ENCODE measurements around the gene SOWAHA. TPM values are rescaled to one million over a fixed set of nuclear protein-coding genes. Genes with fewer than 3 reads are reported as not detected.

SOWAHA gene
- not detected in 2 replicates for total RNA-seq (2014; rRNA removed; shearing (Covaris generic))
- not detected in 2 replicates for polyA plus RNA-seq (2016; fragmentation: Nextera tagmentation; extraction: Ambion mirVana)

GRCh38 chr5:132812781-132813598, at the start of gene SOWAHA:
TSS of gene SOWAHA (plus strand) at chr5:132813302. CDS start at chr5:132813622, 320 bp downstream.
- peaks cover 8% of the 10 kb centered on the region; the same call in 1 of the 2 replicates for H3K4me1 ChIP-seq (ENCODE audit: insufficient read depth)
- no peak within 1 kb of the TSS for H3K9ac ChIP-seq
- TF ChIP-seq EZH2phosphoT487 (IDR thresholded peaks at IDR 0.05; ENCODE audit: insufficient read depth, low read depth) (peak; percentile 76; the same call in 1 of the 2 replicates), EZH2 (IDR thresholded peaks at IDR 0.05; ENCODE audit: insufficient read depth, poor library complexity, severe bottlenecking) (peak; percentile 98)
- peak within 1 kb of the TSS; percentile 38 for H3K4me2 ChIP-seq (ENCODE audit: unreplicated experiment)
- no peaks in the 10 kb centered on the region for H3K36me3 ChIP-seq (ENCODE audit: low read depth)
- no peaks in the 10 kb centered on the region for H3K79me2 ChIP-seq (ENCODE audit: insufficient read depth)
- peaks cover 10% of the 10 kb centered on the region for H3F3A ChIP-seq (ENCODE audit: insufficient read depth)
- H2AFZ ChIP-seq: peak within 1 kb of the TSS; percentile 63
- no peaks in the 10 kb centered on the region for H4K20me1 ChIP-seq (ENCODE audit: insufficient read depth)
- WGBS, 2 experiments (ENCODE audit: low coverage in 1 of 2, low lambda C conversion rate in 2 of 2, missing lambda C conversion rate in 2 of 2): 13 to 28% methylated on average over 19 to 45 of the region's 68 CpGs
- no peak for DNase-seq
- H3K4me3 ChIP-seq: peak within 1 kb of the TSS; percentile 54
- H3K27ac ChIP-seq: no peak within 1 kb of the TSS
- peaks cover 23% of the 10 kb centered on the region for H3K27me3 ChIP-seq (replicated peaks; ENCODE audit: insufficient read depth)
- no peaks in the 10 kb centered on the region for H3K9me2 ChIP-seq (ENCODE audit: insufficient read depth)
- H3K9me3 ChIP-seq (ENCODE audit: low read depth): no peaks in the 10 kb centered on the region
- in situ Hi-C loops (cut with MboI): loop anchor here (25.0 kb wide), 1 partner anchor 426 kb away; no protein-coding TSS in a partner anchor

GRCh38 chr5:132764051-132764450, 49.1 kb upstream of the SOWAHA start:
- Histone ChIP-seq H3F3A (ENCODE audit: insufficient read depth) (peaks cover 16% of the 10 kb centered on the region), H3K79me2 (ENCODE audit: insufficient read depth) (peaks cover 34% of the 10 kb centered on the region), H3K27me3 (replicated peaks; ENCODE audit: insufficient read depth) (no peaks in the 10 kb centered on the region), H2AFZ (no peak overlapping the region), H3K9me3 (ENCODE audit: low read depth) (no peaks in the 10 kb centered on the region), H3K36me3 (ENCODE audit: low read depth) (no peaks in the 10 kb centered on the region), H3K9ac (no peak overlapping the region), H3K9me2 (ENCODE audit: insufficient read depth) (no peaks in the 10 kb centered on the region), H3K4me1 (ENCODE audit: insufficient read depth) (peaks cover 12% of the 10 kb centered on the region), H3K4me2 (ENCODE audit: unreplicated experiment) (no peak overlapping the region), H3K4me3 (no peak overlapping the region), H4K20me1 (ENCODE audit: insufficient read depth) (peaks cover 4% of the 10 kb centered on the region; the same call in 1 of the 2 replicates), H3K27ac (no peak overlapping the region)
- TF ChIP-seq EZH2 (IDR thresholded peaks at IDR 0.05; ENCODE audit: insufficient read depth, poor library complexity, severe bottlenecking) (no peak), EZH2phosphoT487 (IDR thresholded peaks at IDR 0.05; ENCODE audit: insufficient read depth, low read depth) (no peak)
- 98 to 100% methylated on average over 8 to 10 of the region's 10 CpGs for WGBS, 2 experiments (ENCODE audit: low coverage in 1 of 2, low lambda C conversion rate in 2 of 2, missing lambda C conversion rate in 2 of 2)
- DNase-seq: no peak
- in situ Hi-C loops (cut with MboI): no loop called here

GRCh38 chr5:132764671-132765238, 48.3 kb upstream of the SOWAHA start:
- H3K27ac ChIP-seq: no peak overlapping the region
- no peak overlapping the region for H3K9ac ChIP-seq
- in situ Hi-C loops (cut with MboI): no loop called here
- WGBS, 2 experiments (ENCODE audit: low coverage in 1 of 2, low lambda C conversion rate in 2 of 2, missing lambda C conversion rate in 2 of 2): 98 to 99% methylated on average over 7 of the region's 7 CpGs
- H3K9me2 ChIP-seq (ENCODE audit: insufficient read depth): no peaks in the 10 kb centered on the region
- peaks cover 16% of the 10 kb centered on the region for H3F3A ChIP-seq (ENCODE audit: insufficient read depth)
- peaks cover 12% of the 10 kb centered on the region for H3K4me1 ChIP-seq (ENCODE audit: insufficient read depth)
- DNase-seq: no peak
- H3K27me3 ChIP-seq (replicated peaks; ENCODE audit: insufficient read depth): no peaks in the 10 kb centered on the region
- TF ChIP-seq EZH2 (IDR thresholded peaks at IDR 0.05; ENCODE audit: insufficient read depth, poor library complexity, severe bottlenecking) (no peak), EZH2phosphoT487 (IDR thresholded peaks at IDR 0.05; ENCODE audit: insufficient read depth, low read depth) (no peak)
- peaks cover 4% of the 10 kb centered on the region for H4K20me1 ChIP-seq (ENCODE audit: insufficient read depth)
- no peak overlapping the region for H3K4me3 ChIP-seq
- H3K9me3 ChIP-seq (ENCODE audit: low read depth): no peaks in the 10 kb centered on the region
- peaks cover 41% of the 10 kb centered on the region for H3K79me2 ChIP-seq (ENCODE audit: insufficient read depth)
- no peak overlapping the region for H2AFZ ChIP-seq
- no peak overlapping the region for H3K4me2 ChIP-seq (ENCODE audit: unreplicated experiment)
- no peaks in the 10 kb centered on the region for H3K36me3 ChIP-seq (ENCODE audit: low read depth)

GRCh38 chr5:132765311-132766019, 47.6 kb upstream of the SOWAHA start:
- Histone ChIP-seq H3K79me2 (ENCODE audit: insufficient read depth) (peaks cover 45% of the 10 kb centered on the region), H3K27me3 (replicated peaks; ENCODE audit: insufficient read depth) (no peaks in the 10 kb centered on the region), H3K4me1 (ENCODE audit: insufficient read depth) (peaks cover 14% of the 10 kb centered on the region), H3K9ac (no peak overlapping the region), H3F3A (ENCODE audit: insufficient read depth) (peaks cover 16% of the 10 kb centered on the region), H3K36me3 (ENCODE audit: low read depth) (no peaks in the 10 kb centered on the region), H3K9me2 (ENCODE audit: insufficient read depth) (no peaks in the 10 kb centered on the region), H4K20me1 (ENCODE audit: insufficient read depth) (peaks cover 4% of the 10 kb centered on the region), H2AFZ (no peak overlapping the region), H3K27ac (no peak overlapping the region), H3K9me3 (ENCODE audit: low read depth) (no peaks in the 10 kb centered on the region), H3K4me2 (ENCODE audit: unreplicated experiment) (no peak overlapping the region), H3K4me3 (no peak overlapping the region)
- no peak for TF ChIP-seq EZH2 (IDR thresholded peaks at IDR 0.05; ENCODE audit: insufficient read depth, poor library complexity, severe bottlenecking)
- TF ChIP-seq EZH2phosphoT487 (IDR thresholded peaks at IDR 0.05; ENCODE audit: insufficient read depth, low read depth): no peak
- 73 to 75% methylated on average over 12 of the region's 12 CpGs for WGBS, 2 experiments (ENCODE audit: low coverage in 1 of 2, low lambda C conversion rate in 2 of 2, missing lambda C conversion rate in 2 of 2)
- in situ Hi-C loops (cut with MboI): no loop called here
- no peak for DNase-seq

All from GM23248 (cell line).